ENCODE results near the gene SLC9A9.

DNA sequence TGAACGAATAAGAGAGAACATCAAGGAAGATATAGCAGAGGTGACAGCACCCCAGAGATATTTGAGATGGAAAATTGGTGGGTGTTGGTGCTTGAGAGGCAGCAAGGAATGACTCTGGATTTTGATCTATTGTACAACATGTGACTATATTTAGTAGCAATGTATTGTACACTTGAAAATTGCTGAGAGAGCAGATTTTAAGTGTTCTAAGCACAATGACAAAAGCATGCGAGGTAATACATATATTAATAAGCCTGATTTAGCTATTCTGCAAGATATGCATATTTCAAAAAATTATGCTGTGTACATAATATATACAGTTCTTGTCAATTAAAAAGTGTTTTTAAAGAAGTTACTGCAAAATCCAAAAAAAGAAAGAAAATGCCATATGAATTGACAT lies 194.3 kb downstream of the SLC9A9 start:
- TF ChIP-seq, protein P1, sequence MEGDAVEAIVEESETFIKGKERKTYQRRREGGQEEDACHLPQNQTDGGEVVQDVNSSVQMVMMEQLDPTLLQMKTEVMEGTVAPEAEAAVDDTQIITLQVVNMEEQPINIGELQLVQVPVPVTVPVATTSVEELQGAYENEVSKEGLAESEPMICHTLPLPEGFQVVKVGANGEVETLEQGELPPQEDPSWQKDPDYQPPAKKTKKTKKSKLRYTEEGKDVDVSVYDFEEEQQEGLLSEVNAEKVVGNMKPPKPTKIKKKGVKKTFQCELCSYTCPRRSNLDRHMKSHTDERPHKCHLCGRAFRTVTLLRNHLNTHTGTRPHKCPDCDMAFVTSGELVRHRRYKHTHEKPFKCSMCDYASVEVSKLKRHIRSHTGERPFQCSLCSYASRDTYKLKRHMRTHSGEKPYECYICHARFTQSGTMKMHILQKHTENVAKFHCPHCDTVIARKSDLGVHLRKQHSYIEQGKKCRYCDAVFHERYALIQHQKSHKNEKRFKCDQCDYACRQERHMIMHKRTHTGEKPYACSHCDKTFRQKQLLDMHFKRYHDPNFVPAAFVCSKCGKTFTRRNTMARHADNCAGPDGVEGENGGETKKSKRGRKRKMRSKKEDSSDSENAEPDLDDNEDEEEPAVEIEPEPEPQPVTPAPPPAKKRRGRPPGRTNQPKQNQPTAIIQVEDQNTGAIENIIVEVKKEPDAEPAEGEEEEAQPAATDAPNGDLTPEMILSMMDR (IDR thresholded peaks at IDR 0.05; ENCODE audit: low read depth, low read length, missing input control) = no peak
- TF ChIP-seq JUND (IDR thresholded peaks at IDR 0.05) = no peak
- TF ChIP-seq YY1 (IDR thresholded peaks at IDR 0.05) = no peak
- no peak for TF ChIP-seq EGR1 (IDR thresholded peaks at IDR 0.05; ENCODE audit: low read depth in 2 of 2)
- TF ChIP-seq RAD21 (IDR thresholded peaks at IDR 0.05) = no peak
- TF ChIP-seq TAF1 (conservative IDR thresholded peaks at IDR 0.05) = no peak
- no peak for TF ChIP-seq REST (IDR thresholded peaks at IDR 0.05)
